Ovary (tissue), 9 donors: Measurements from ENCODE around the gene PKM. TPM values are rescaled to one million over a fixed set of nuclear protein-coding genes. Genes with fewer than 3 reads are reported as not detected.

Source experiments
- DNase-seq, 5 donors: peaks; one replicate each; pipeline ENCODE4 v3.0.0-alpha.2; 2019 to 2020
- H3K27ac ChIP-seq, 2 donors: fragments of 200-600 bp; one replicate each; pipeline versions ENCODE4 v1.5.1 to v1.8.0; 2019 to 2022
- H3K27me3 ChIP-seq: fragments of 200-600 bp; one replicate; pipeline ENCODE4 v1.8.0; 2022
- H3K36me3 ChIP-seq: fragments of 200-600 bp; sonication (generic); one replicate; pipeline ENCODE4 v1.5.1; 2019
- H3K4me1 ChIP-seq: one replicate; pipeline ENCODE4 v1.8.1; 2013; ENCODE audit warnings: mild to moderate bottlenecking, moderate library complexity; ENCODE audit not compliant: insufficient read depth
- H3K4me3 ChIP-seq: fragments of 200-600 bp; sonication (generic); one replicate; pipeline ENCODE4 v1.5.1; 2017
- H3K9me3 ChIP-seq, 2 donors: fragments of 200-600 bp in 1 of 2; sonication (generic) in 1 of 2; one replicate each; pipeline versions ENCODE4 v1.5.1 to v1.8.1; 2013 to 2019; ENCODE audit warnings: mild to moderate bottlenecking in 1 of 2, moderate library complexity in 1 of 2
- CTCF ChIP-seq, 3 donors: fragments of 450-650 bp in 2 of 3; fragments of 200-600 bp in 1 of 3; IDR thresholded peaks; one replicate each; pipeline versions ENCODE4 v1.5.1 to v1.8.0; 2016 to 2022; ENCODE audit warnings: antibody characterized with exemption in 3 of 3, mild to moderate bottlenecking in 1 of 3
- EP300 ChIP-seq: sonication (generic); formaldehyde crosslinking; IDR thresholded peaks from one replicate; pipeline ENCODE4 v1.6.1; 2017; ENCODE audit warnings: antibody characterized with exemption
- POLR2A ChIP-seq: fragments of 450-650 bp; IDR thresholded peaks from one replicate; pipeline ENCODE4 v1.6.1; 2017; ENCODE audit warnings: antibody characterized with exemption, mild to moderate bottlenecking, moderate library complexity
- WGBS, 3 donors: extraction: QIAGEN DNeasy Blood & Tissue Kit in 1 of 3; methylation state at CpG; one replicate each; pipeline versions ENCODE4 v1.1.5 to v1.1.7; 2013 to 2017; 5-methylcytosine and 5-hydroxymethylcytosine counted together
- intact Hi-C, 4 donors: fragments of 100-400 bp; cut with DNase I; formaldehyde crosslinking; loops; one replicate each; pipeline versions ENCODE4 v1.11.0 to v1.15.1; 2022 to 2023
- polyA plus RNA-seq, 2 donors: library from polyadenylated mRNA; stranded (reverse); fragments of 200-250 nt in 1 of 2; fragments of 350-450 nt in 1 of 2; fragmentation: Illumina TruSeq in 1 of 2; extraction: RNeasy Lipid Tissue Mini Kit (QIAGEN cat#74804) in 1 of 2; gene quantifications; one replicate each; pipeline ENCODE4 v1.2.3, GENCODE V29; 2013 to 2014
- total RNA-seq, 7 donors: library from RNA; depleted of rRNA in 2 of 7; stranded (reverse); fragments of >200 nt in 2 of 7; fragmentation: NEBNext Ultra II Directional in 3 of 7; extraction: Animal tissue kit (Norgen Biotek cat#: 25700) in 3 of 7; gene quantifications; one replicate each; pipeline versions ENCODE4 v1.1.0 to v1.2.4, GENCODE V29; 2016 to 2023
- donor health status: DM: no; HTN: no; CAD: no; lungs with moderate emphysema.
- donor health status: DM: no; HTN: no; CAD: no.
- donor health status: Bipolar disorder and iron deficiency.
- donor health status: DM: yes; HTN: yes; CAD: no.
- donor health status: DM: no; HTN: no; CAD: no.
- donor health status: DM: yes; HTN: yes; CAD: no.

Gene PKM
- total and polyA plus RNA-seq, 9 donors = 128 to 692 (median 291) TPM

DNA sequence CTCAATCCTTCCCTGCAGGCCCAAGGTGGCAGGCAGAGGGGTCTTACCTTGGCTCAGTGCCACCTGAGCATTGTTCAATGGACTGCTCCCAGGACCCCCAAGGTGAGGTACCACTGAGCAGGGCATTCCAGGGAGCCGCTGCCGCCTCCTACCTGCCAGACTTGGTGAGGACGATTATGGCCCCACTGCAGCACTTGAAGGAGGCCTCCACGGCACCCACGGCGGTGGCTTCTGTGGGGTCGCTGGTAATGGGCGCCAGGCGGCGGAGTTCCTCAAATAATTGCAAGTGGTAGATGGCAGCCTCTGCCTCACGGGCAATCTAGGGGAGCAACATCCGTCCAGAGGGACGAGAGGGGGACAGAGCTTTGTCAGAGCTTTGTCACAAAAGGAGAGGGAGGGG lies 28.7 kb downstream of the PKM start:
- no peak for DNase-seq
- no peak overlapping the region for H3K4me3 ChIP-seq
- TF ChIP-seq EP300 (no peak), CTCF (IDR thresholded peaks at IDR 0.05) (no peak), POLR2A (no peak)
- H3K4me1 ChIP-seq = peaks cover 2% of the 10 kb centered on the region
- no peaks in the 10 kb centered on the region for H3K36me3 ChIP-seq
- intact Hi-C loops = no loop called here
- no peaks in the 10 kb centered on the region for H3K9me3 ChIP-seq
- H3K27me3 ChIP-seq = no peaks in the 10 kb centered on the region
- H3K27ac ChIP-seq = no peak overlapping the region
- 86 to 89% (median 89%) methylated on average over 13 of the region's 13 CpGs for WGBS, 3 donors

GRCh38 chr15:72201391-72201921 lies 29.5 kb downstream of the PKM start:
- TF ChIP-seq EP300 (no peak), POLR2A (no peak), CTCF (IDR thresholded peaks at IDR 0.05) (no peak)
- no peak for DNase-seq
- H3K27me3 ChIP-seq = no peaks in the 10 kb centered on the region
- WGBS, 3 donors = 55 to 68% (median 61%) methylated on average over 3 of the region's 3 CpGs
- intact Hi-C loops = no loop called here
- no peaks in the 10 kb centered on the region for H3K9me3 ChIP-seq
- H3K27ac ChIP-seq = no peak overlapping the region
- peaks cover 4% of the 10 kb centered on the region for H3K4me1 ChIP-seq
- H3K4me3 ChIP-seq = no peak overlapping the region
- H3K36me3 ChIP-seq = no peaks in the 10 kb centered on the region

- 80 to 83% (median 82%) methylated on average over 15 of the region's 15 CpGs for WGBS, 3 donors
- H3K4me1 ChIP-seq = peaks cover 4% of the 10 kb centered on the region
- no peaks in the 10 kb centered on the region for H3K27me3 ChIP-seq
- DNase-seq = no peak
- no peak overlapping the region for H3K27ac ChIP-seq
- no peaks in the 10 kb centered on the region for H3K9me3 ChIP-seq
- TF ChIP-seq EP300 (no peak), CTCF (IDR thresholded peaks at IDR 0.05) (no peak), POLR2A (no peak)
- no peak overlapping the region for H3K4me3 ChIP-seq
- H3K36me3 ChIP-seq = no peaks in the 10 kb centered on the region
- intact Hi-C loops = no loop called here
These were observed 30.4 kb downstream of the PKM start for GRCh38 chr15:72200395-72201237.

DNA sequence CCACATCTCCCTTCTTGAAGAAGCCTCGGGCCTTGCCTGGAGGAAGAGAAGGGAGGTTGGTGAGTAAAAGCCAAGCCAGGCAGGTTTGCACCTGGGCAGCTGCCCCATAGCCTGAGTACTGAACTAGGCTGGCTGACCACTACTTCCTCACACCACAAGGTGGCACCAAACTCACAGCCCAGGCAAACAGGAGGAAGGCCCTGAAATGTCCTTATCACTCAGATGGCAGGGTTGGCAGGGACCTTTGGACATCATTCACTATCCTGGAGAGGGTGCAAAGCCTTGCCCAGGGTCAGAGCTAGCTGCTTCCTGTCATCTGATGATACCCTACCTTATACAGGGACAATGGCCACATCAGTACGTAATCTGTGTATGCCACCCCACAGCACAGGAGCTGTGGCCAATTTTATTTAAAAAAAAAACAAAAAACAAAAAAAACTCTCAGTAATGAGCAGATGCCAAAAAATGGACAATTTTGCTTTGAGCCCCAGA lies 31.2 kb downstream of the PKM start:
- Histone ChIP-seq H3K36me3 (no peaks in the 10 kb centered on the region), H3K27me3 (no peaks in the 10 kb centered on the region), H3K4me3 (no peak overlapping the region), H3K4me1 (peaks cover 4% of the 10 kb centered on the region), H3K9me3 (no peaks in the 10 kb centered on the region), H3K27ac (no peak overlapping the region)
- 53 to 63% (median 62%) methylated on average over 2 of the region's 2 CpGs for WGBS, 3 donors
- intact Hi-C loops = no loop called here
- TF ChIP-seq EP300 (no peak), POLR2A (no peak), CTCF (IDR thresholded peaks at IDR 0.05) (peak; percentile 67 to 78 (median 75))
- DNase-seq = peak; percentile 60 to 77 (median 74)
